SK-N-SH (cell line): ENCODE results near the gene ABL2. TPM values are rescaled to one million over a fixed set of nuclear protein-coding genes. Genes with fewer than 3 reads are reported as not detected.
"Not testable (repeated sequence)": the region's sequence is repeated elsewhere in the genome, so short reads cannot be mapped to it uniquely, and the experiment has no call there.

Source experiments
- CTCF ChIA-PET: fragments of 300-600, 350-600 bp; formaldehyde crosslinking; extraction: SDS; loops from one replicate; lab custom pipeline; 2021; lab: Yijun Ruan, JAX
- POLR2A ChIA-PET: fragments of 350-600 bp; sonication (Branson Sonifier 250); formaldehyde crosslinking; extraction: SDS; loops from one replicate; lab custom pipeline; 2020; ENCODE audit warnings: antibody characterized with exemption, inconsistent platforms; lab: Yijun Ruan, JAX
- DNase-seq: peaks from one replicate; pipeline ENCODE4 v3.0.0; 2012
- H2AFZ ChIP-seq: fragments of 200-600 bp; sonication (generic); 2 replicates; pipeline ENCODE4 v1.8.1; 2016; ENCODE audit warnings: antibody characterized with exemption, mild to moderate bottlenecking, low read depth
- H3F3A ChIP-seq: fragments of 200-600 bp; sonication (generic); replicated peaks from 2 replicates; pipeline ENCODE3; 2016; ENCODE audit warnings: antibody characterized with exemption, mild to moderate bottlenecking; ENCODE audit not compliant: insufficient read depth
- H3K27ac ChIP-seq, 2 experiments: fragments of 200-500 bp in 1 of 2; fragments of 200-600 bp in 1 of 2; sonication (Bioruptor generic) in 1 of 2; sonication (generic), shearing (Covaris generic) in 1 of 2; 2 replicates each; pipeline versions ENCODE4 v1.5.1 to v1.6.1; 2014 to 2016; ENCODE audit warnings: low read depth in 2 of 2, inconsistent platforms in 1 of 2, low read length in 1 of 2, mild to moderate bottlenecking in 1 of 2, mixed read lengths in 1 of 2
- H3K27me3 ChIP-seq: fragments of 200-600 bp; sonication (generic), shearing (Covaris generic); 2 replicates; pipeline ENCODE4 v1.6.1; 2016; ENCODE audit warnings: mixed run types; ENCODE audit not compliant: insufficient read depth
- H3K36me3 ChIP-seq, 2 experiments: fragments of 200-500 bp in 1 of 2; fragments of 200-600 bp in 1 of 2; sonication (Bioruptor generic) in 1 of 2; sonication (generic) in 1 of 2; replicated peaks in 1 of 2; 2 replicates each; pipeline versions ENCODE3 to v1.5.1; 2014 to 2016; ENCODE audit warnings: low read length in 1 of 2, mild to moderate bottlenecking in 1 of 2; ENCODE audit not compliant: insufficient read depth in 2 of 2, control insufficient read depth in 1 of 2
- H3K4me1 ChIP-seq, 2 experiments: fragments of 200-500 bp in 1 of 2; fragments of 200-600 bp in 1 of 2; sonication (Bioruptor generic) in 1 of 2; sonication (generic), shearing (Covaris generic) in 1 of 2; 2 replicates each; pipeline versions ENCODE4 v1.5.1 to v1.6.1; 2014 to 2016; ENCODE audit warnings: low read depth in 1 of 2, low read length in 1 of 2, mixed run types in 1 of 2; ENCODE audit not compliant: insufficient read depth in 2 of 2, control insufficient read depth in 1 of 2
- H3K4me2 ChIP-seq: fragments of 200-600 bp; sonication (generic), shearing (Covaris generic); 2 replicates; pipeline ENCODE4 v1.6.1; 2017; ENCODE audit warnings: mixed run types
- H3K4me3 ChIP-seq, 2 experiments: fragments of 200-500 bp in 1 of 2; fragments of 200-600 bp in 1 of 2; sonication (Bioruptor generic) in 1 of 2; sonication (generic), shearing (Covaris generic) in 1 of 2; 2 replicates each; pipeline versions ENCODE4 v1.5.1 to v1.8.1; 2014 to 2016; ENCODE audit warnings: low read depth in 2 of 2, inconsistent platforms in 1 of 2, low read length in 1 of 2, mild to moderate bottlenecking in 1 of 2, mixed read lengths in 1 of 2, moderate library complexity in 1 of 2
- H3K79me2 ChIP-seq: fragments of 200-600 bp; sonication (generic); 2 replicates; pipeline ENCODE4 v1.8.1; 2017; ENCODE audit warnings: mild to moderate bottlenecking; ENCODE audit not compliant: insufficient read depth
- H3K9ac ChIP-seq: fragments of 200-600 bp; sonication (generic); 2 replicates; pipeline ENCODE4 v1.6.1; 2017; ENCODE audit warnings: mixed run types
- H3K9me2 ChIP-seq: fragments of 200-600 bp; sonication (generic); 2 replicates; pipeline ENCODE4 v1.6.1; 2017; ENCODE audit warnings: mixed run types
- H3K9me3 ChIP-seq: fragments of 200-600 bp; sonication (generic); 2 replicates; pipeline ENCODE4 v1.6.1; 2017; ENCODE audit warnings: mixed run types, mild to moderate bottlenecking, moderate library complexity
- H4K20me1 ChIP-seq: fragments of 200-600 bp; sonication (generic); 2 replicates; pipeline ENCODE4 v1.6.1; 2017; ENCODE audit warnings: mild to moderate bottlenecking, mixed run types; ENCODE audit not compliant: insufficient read depth
- CHD2 ChIP-seq: fragments of 150-350 bp; IDR thresholded peaks from 2 replicates; pipeline ENCODE4 v1.6.1; 2018; ENCODE audit warnings: low read length; ENCODE audit not compliant: partially characterized antibody
- ELF1 ChIP-seq: IDR thresholded peaks from 2 replicates; pipeline ENCODE4 v1.4.0; 2012
- EZH2phosphoT487 ChIP-seq: fragments of 200-600 bp; sonication (generic); IDR thresholded peaks from 2 replicates; pipeline ENCODE4 v1.6.1; 2017; ENCODE audit warnings: low read depth, mixed run types, mild to moderate bottlenecking, antibody characterized with exemption, moderate library complexity, borderline replicate concordance
- FOXJ3 ChIP-seq: sonication (generic); formaldehyde crosslinking; IDR thresholded peaks from 2 replicates; pipeline ENCODE4 v1.5.1; 2020; ENCODE audit warnings: mild to moderate bottlenecking, missing genetic modification reagents
- NFIC ChIP-seq: IDR thresholded peaks from 2 replicates; pipeline ENCODE4 v1.4.0; 2012; ENCODE audit warnings: borderline replicate concordance
- POLR2AphosphoS5 ChIP-seq: IDR thresholded peaks from 2 replicates; pipeline ENCODE4 v1.6.1; 2012; ENCODE audit warnings: low read depth, low read length
- RAD21 ChIP-seq: IDR thresholded peaks from 2 replicates; pipeline ENCODE4 v1.6.1; 2012; ENCODE audit warnings: mild to moderate bottlenecking, low read length
- RFX5 ChIP-seq: IDR thresholded peaks from 2 replicates; pipeline ENCODE4 v1.6.1; 2012; ENCODE audit warnings: mild to moderate bottlenecking, improper control_type of control experiment, low read length
- RXRA ChIP-seq: IDR thresholded peaks from 2 replicates; pipeline ENCODE4 v1.4.0; 2012; ENCODE audit warnings: low read depth, mild to moderate bottlenecking, borderline replicate concordance
- YY1 ChIP-seq: IDR thresholded peaks from 2 replicates; pipeline ENCODE4 v1.4.0; 2012; ENCODE audit warnings: low read depth, mild to moderate bottlenecking
- WGBS: methylation state at CpG from one replicate; pipeline ENCODE4 v1.1.6; 2017; ENCODE audit warnings: low lambda C conversion rate; 5-methylcytosine and 5-hydroxymethylcytosine counted together
- polyA plus RNA-seq, 3 experiments: library from polyadenylated mRNA; depleted of rRNA; stranded (reverse); fragments of >200 nt; gene quantifications; 2 replicates each; pipeline ENCODE4 v1.2.3, GENCODE V29; 2012
- TF ChIP-seq, protein P1 (sequence below): IDR thresholded peaks from 2 replicates; pipeline ENCODE4; 2012
- TF ChIP-seq, protein P2 (sequence below): IDR thresholded peaks from 2 replicates; pipeline ENCODE4 v1.4.0; 2012; ENCODE audit warnings: low read depth, borderline replicate concordance
- TF ChIP-seq, protein P3 (sequence below): fragments of 200-600 bp; sonication (generic); IDR thresholded peaks from 2 replicates; pipeline ENCODE4 v1.6.1; 2017; ENCODE audit warnings: antibody characterized with exemption, mild to moderate bottlenecking, moderate library complexity
- TF ChIP-seq, protein P4 (sequence below): fragments of 150-350 bp; IDR thresholded peaks from 2 replicates; pipeline ENCODE4 v1.6.1; 2016; ENCODE audit warnings: mild to moderate bottlenecking, low read depth, low read length

Gene ABL2
- polyA plus RNA-seq, 1 of the 3 experiments (the other 2 are of a cell fraction), result 7.5 TPM

DNA sequence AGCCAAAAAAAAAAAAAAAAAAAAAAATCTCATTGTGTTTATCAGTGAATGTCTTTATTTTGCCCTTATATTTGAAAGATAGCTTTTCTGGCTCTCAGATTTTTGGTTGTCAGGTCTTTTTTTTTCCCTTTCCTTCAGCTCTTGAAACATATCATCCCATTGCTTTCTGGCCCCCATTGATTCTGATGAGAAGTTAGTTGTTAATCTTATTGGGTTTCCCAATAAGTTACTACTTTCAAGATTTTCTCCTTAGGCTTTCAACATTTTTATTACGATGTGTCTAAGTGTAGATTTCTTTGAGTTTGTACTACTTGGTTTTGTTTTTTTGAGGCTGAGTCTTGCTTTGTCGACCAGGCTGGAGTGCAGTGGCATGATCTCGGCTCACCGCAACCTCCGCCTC is 49.4 kb upstream of the ABL2 start:
- WGBS, result 80% methylated on average over 5 of the region's 5 CpGs
- no peak for DNase-seq
- ChIA-PET CTCF (no interaction called here), POLR2A (no interaction called here)
- no peaks in the 10 kb centered on the region for H3K9me2 ChIP-seq
- H3K36me3 ChIP-seq, result no peaks in the 10 kb centered on the region
- no peak overlapping the region for H3K9ac ChIP-seq
- H3F3A ChIP-seq, result no peaks in the 10 kb centered on the region
- H3K27me3 ChIP-seq, result no peaks in the 10 kb centered on the region
- no peak overlapping the region for H3K27ac ChIP-seq
- H3K4me3 ChIP-seq, result no peak overlapping the region
- no peaks in the 10 kb centered on the region for H4K20me1 ChIP-seq
- no peak overlapping the region for H2AFZ ChIP-seq
- no peaks in the 10 kb centered on the region; the same call in 1 of the 2 replicates for H3K9me3 ChIP-seq
- no peaks in the 10 kb centered on the region for H3K79me2 ChIP-seq
- H3K4me2 ChIP-seq, result no peak overlapping the region
- TF ChIP-seq CHD2 (no peak), EZH2phosphoT487 (no peak), FOXJ3 (CRISPR knock-in tag) (no peak), ELF1 (no peak), RXRA (no peak), POLR2AphosphoS5 (no peak), NFIC (no peak), RFX5 (no peak), RAD21 (no peak), YY1 (no peak)
- TF ChIP-seq, protein P1, sequence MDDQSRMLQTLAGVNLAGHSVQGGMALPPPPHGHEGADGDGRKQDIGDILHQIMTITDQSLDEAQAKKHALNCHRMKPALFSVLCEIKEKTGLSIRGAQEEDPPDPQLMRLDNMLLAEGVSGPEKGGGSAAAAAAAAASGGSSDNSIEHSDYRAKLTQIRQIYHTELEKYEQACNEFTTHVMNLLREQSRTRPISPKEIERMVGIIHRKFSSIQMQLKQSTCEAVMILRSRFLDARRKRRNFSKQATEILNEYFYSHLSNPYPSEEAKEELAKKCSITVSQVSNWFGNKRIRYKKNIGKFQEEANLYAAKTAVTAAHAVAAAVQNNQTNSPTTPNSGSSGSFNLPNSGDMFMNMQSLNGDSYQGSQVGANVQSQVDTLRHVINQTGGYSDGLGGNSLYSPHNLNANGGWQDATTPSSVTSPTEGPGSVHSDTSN, result no peak
- TF ChIP-seq, protein P2, sequence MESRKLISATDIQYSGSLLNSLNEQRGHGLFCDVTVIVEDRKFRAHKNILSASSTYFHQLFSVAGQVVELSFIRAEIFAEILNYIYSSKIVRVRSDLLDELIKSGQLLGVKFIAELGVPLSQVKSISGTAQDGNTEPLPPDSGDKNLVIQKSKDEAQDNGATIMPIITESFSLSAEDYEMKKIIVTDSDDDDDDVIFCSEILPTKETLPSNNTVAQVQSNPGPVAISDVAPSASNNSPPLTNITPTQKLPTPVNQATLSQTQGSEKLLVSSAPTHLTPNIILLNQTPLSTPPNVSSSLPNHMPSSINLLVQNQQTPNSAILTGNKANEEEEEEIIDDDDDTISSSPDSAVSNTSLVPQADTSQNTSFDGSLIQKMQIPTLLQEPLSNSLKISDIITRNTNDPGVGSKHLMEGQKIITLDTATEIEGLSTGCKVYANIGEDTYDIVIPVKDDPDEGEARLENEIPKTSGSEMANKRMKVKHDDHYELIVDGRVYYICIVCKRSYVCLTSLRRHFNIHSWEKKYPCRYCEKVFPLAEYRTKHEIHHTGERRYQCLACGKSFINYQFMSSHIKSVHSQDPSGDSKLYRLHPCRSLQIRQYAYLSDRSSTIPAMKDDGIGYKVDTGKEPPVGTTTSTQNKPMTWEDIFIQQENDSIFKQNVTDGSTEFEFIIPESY, result no peak
- TF ChIP-seq, protein P3, sequence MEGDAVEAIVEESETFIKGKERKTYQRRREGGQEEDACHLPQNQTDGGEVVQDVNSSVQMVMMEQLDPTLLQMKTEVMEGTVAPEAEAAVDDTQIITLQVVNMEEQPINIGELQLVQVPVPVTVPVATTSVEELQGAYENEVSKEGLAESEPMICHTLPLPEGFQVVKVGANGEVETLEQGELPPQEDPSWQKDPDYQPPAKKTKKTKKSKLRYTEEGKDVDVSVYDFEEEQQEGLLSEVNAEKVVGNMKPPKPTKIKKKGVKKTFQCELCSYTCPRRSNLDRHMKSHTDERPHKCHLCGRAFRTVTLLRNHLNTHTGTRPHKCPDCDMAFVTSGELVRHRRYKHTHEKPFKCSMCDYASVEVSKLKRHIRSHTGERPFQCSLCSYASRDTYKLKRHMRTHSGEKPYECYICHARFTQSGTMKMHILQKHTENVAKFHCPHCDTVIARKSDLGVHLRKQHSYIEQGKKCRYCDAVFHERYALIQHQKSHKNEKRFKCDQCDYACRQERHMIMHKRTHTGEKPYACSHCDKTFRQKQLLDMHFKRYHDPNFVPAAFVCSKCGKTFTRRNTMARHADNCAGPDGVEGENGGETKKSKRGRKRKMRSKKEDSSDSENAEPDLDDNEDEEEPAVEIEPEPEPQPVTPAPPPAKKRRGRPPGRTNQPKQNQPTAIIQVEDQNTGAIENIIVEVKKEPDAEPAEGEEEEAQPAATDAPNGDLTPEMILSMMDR, result no peak
- TF ChIP-seq, protein P4, sequence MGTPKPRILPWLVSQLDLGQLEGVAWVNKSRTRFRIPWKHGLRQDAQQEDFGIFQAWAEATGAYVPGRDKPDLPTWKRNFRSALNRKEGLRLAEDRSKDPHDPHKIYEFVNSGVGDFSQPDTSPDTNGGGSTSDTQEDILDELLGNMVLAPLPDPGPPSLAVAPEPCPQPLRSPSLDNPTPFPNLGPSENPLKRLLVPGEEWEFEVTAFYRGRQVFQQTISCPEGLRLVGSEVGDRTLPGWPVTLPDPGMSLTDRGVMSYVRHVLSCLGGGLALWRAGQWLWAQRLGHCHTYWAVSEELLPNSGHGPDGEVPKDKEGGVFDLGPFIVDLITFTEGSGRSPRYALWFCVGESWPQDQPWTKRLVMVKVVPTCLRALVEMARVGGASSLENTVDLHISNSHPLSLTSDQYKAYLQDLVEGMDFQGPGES, result no peak
- no peaks in the 10 kb centered on the region for H3K4me1 ChIP-seq

DNA sequence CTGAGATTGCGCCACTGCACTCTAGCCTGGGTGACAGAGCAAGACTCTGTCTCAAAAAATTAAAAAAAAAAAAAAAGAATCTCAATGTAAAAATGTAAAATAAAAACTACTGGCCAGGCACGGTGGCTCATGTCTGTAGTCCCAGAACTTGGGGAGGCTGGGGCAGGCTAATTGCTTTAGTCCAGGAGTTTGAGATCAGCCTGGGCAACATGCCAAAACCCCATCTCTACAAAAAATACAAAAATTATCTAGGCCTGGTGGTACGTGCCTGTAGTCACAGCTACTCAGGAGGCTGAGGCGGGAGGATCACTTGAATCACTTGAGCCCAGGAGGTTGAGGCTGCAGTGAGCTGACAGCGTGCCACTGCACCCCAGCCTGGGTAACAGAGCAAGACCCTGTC is 44.9 kb upstream of the ABL2 start:
- H3K9me3 ChIP-seq, H4K20me1 ChIP-seq, CTCF ChIA-PET, H3K4me3 ChIP-seq, DNase-seq, H3F3A ChIP-seq, H3K4me2 ChIP-seq, POLR2A ChIA-PET, H3K27ac ChIP-seq, H3K79me2 ChIP-seq, H3K27me3 ChIP-seq, H3K4me1 ChIP-seq, H2AFZ ChIP-seq, H3K9ac ChIP-seq, H3K36me3 ChIP-seq, H3K9me2 ChIP-seq: not testable (repeated sequence)
- 79% methylated on average over 5 of the region's 5 CpGs for WGBS
